Activated naive CD8-positive, alpha-beta T cell (primary cell): Measurements from ENCODE around the gene RABGAP1L.
"Not testable (repeated sequence)": the region's sequence is repeated elsewhere in the genome, so short reads cannot be mapped to it uniquely, and the experiment has no call there.

Experiments
- H3K27ac Mint-ChIP-seq: one replicate; pipeline ENCODE4 v1.8.0; 2021; ENCODE audit warnings: mixed read lengths
- H3K27me3 Mint-ChIP-seq: one replicate; pipeline ENCODE4 v1.8.0; 2021; ENCODE audit warnings: mixed read lengths
- H3K36me3 Mint-ChIP-seq: one replicate; pipeline ENCODE4 v1.8.0; 2021; ENCODE audit warnings: mixed read lengths
- H3K4me1 Mint-ChIP-seq: one replicate; pipeline ENCODE4 v1.8.0; 2021; ENCODE audit warnings: low read depth, mixed read lengths
- H3K4me3 Mint-ChIP-seq: one replicate; pipeline ENCODE4 v1.8.0; 2021; ENCODE audit warnings: mild to moderate bottlenecking, mixed read lengths
- H3K9me3 Mint-ChIP-seq: one replicate; pipeline ENCODE4 v1.8.0; 2021; ENCODE audit warnings: low read depth, mixed read lengths

Gene RABGAP1L

GRCh38 chr1:174710868-174711845, 551.8 kb downstream of the RABGAP1L start:
- no peaks in the 10 kb centered on the region for H3K27me3 Mint-ChIP-seq
- no peak overlapping the region for H3K4me3 Mint-ChIP-seq
- peaks cover 31% of the 10 kb centered on the region for H3K36me3 Mint-ChIP-seq
- no peaks in the 10 kb centered on the region for H3K4me1 Mint-ChIP-seq
- no peak overlapping the region for H3K27ac Mint-ChIP-seq
- H3K9me3 Mint-ChIP-seq = peaks cover 10% of the 10 kb centered on the region

GRCh38 chr1:174711848-174712247, 552.5 kb downstream of the RABGAP1L start:
- H3K27ac Mint-ChIP-seq, H3K27me3 Mint-ChIP-seq, H3K4me1 Mint-ChIP-seq, H3K9me3 Mint-ChIP-seq, H3K4me3 Mint-ChIP-seq: not testable (repeated sequence)
- peaks cover 28% of the 10 kb centered on the region for H3K36me3 Mint-ChIP-seq

- Mint-ChIP-seq H3K4me3 (no peak overlapping the region), H3K4me1 (peaks cover under 1% of the 10 kb centered on the region), H3K36me3 (peaks cover 23% of the 10 kb centered on the region), H3K9me3 (peaks cover 6% of the 10 kb centered on the region), H3K27me3 (no peaks in the 10 kb centered on the region), H3K27ac (no peak overlapping the region)
These were observed 553.2 kb downstream of the RABGAP1L start for GRCh38 chr1:174712541-174712940.

- H3K27me3 Mint-ChIP-seq = no peaks in the 10 kb centered on the region
- no peak overlapping the region for H3K4me3 Mint-ChIP-seq
- no peak overlapping the region for H3K27ac Mint-ChIP-seq
- peaks cover 6% of the 10 kb centered on the region for H3K9me3 Mint-ChIP-seq
- H3K36me3 Mint-ChIP-seq = peaks cover 21% of the 10 kb centered on the region
- peaks cover 1% of the 10 kb centered on the region for H3K4me1 Mint-ChIP-seq
These were observed 554.5 kb downstream of the RABGAP1L start for GRCh38 chr1:174713796-174714195.

- H3K27me3 Mint-ChIP-seq = no peaks in the 10 kb centered on the region
- peaks cover 8% of the 10 kb centered on the region for H3K36me3 Mint-ChIP-seq
- peaks cover 1% of the 10 kb centered on the region for H3K4me1 Mint-ChIP-seq
- no peak overlapping the region for H3K27ac Mint-ChIP-seq
- no peak overlapping the region for H3K4me3 Mint-ChIP-seq
- no peaks in the 10 kb centered on the region for H3K9me3 Mint-ChIP-seq
These were observed 559.9 kb downstream of the RABGAP1L start for GRCh38 chr1:174719194-174719593.

- no peak overlapping the region for H3K4me3 Mint-ChIP-seq
- no peak overlapping the region for H3K27ac Mint-ChIP-seq
- peaks cover 8% of the 10 kb centered on the region for H3K36me3 Mint-ChIP-seq
- peaks cover 1% of the 10 kb centered on the region for H3K4me1 Mint-ChIP-seq
- H3K9me3 Mint-ChIP-seq = no peaks in the 10 kb centered on the region
- H3K27me3 Mint-ChIP-seq = no peaks in the 10 kb centered on the region
These were observed 561.3 kb downstream of the RABGAP1L start for GRCh38 chr1:174720618-174721017.

- Mint-ChIP-seq H3K4me1 (peaks cover 1% of the 10 kb centered on the region), H3K27me3 (no peaks in the 10 kb centered on the region), H3K4me3 (no peak overlapping the region), H3K27ac (no peak overlapping the region), H3K36me3 (peaks cover 8% of the 10 kb centered on the region), H3K9me3 (no peaks in the 10 kb centered on the region)
These were observed 561.9 kb downstream of the RABGAP1L start for GRCh38 chr1:174721246-174721645.

- no peak overlapping the region for H3K4me3 Mint-ChIP-seq
These were observed 564.5 kb downstream of the RABGAP1L start for GRCh38 chr1:174723816-174724215.

GRCh38 chr1:174724219-174724618, 564.9 kb downstream of the RABGAP1L start:
- H3K9me3 Mint-ChIP-seq = no peaks in the 10 kb centered on the region
- H3K36me3 Mint-ChIP-seq = peaks cover 6% of the 10 kb centered on the region
- no peaks in the 10 kb centered on the region for H3K27me3 Mint-ChIP-seq
- no peak overlapping the region for H3K27ac Mint-ChIP-seq
- no peaks in the 10 kb centered on the region for H3K4me1 Mint-ChIP-seq
- no peak overlapping the region for H3K4me3 Mint-ChIP-seq

More at GRCh38 chr1:174723816-174724215, 564.5 kb downstream of the RABGAP1L start:
- Mint-ChIP-seq H3K4me1 (no peaks in the 10 kb centered on the region), H3K9me3 (no peaks in the 10 kb centered on the region), H3K27me3 (no peaks in the 10 kb centered on the region), H3K27ac (no peak overlapping the region), H3K36me3 (peaks cover 7% of the 10 kb centered on the region)

GRCh38 chr1:174726167-174726879, 567.0 kb downstream of the RABGAP1L start:
- H3K4me3 Mint-ChIP-seq = no peak overlapping the region
- no peaks in the 10 kb centered on the region for H3K9me3 Mint-ChIP-seq
- H3K36me3 Mint-ChIP-seq = peaks cover 2% of the 10 kb centered on the region
- H3K27me3 Mint-ChIP-seq = no peaks in the 10 kb centered on the region
- no peaks in the 10 kb centered on the region for H3K4me1 Mint-ChIP-seq
- no peak overlapping the region for H3K27ac Mint-ChIP-seq

- Mint-ChIP-seq H3K27me3 (no peaks in the 10 kb centered on the region), H3K36me3 (peaks cover 5% of the 10 kb centered on the region), H3K9me3 (no peaks in the 10 kb centered on the region), H3K4me3 (no peak overlapping the region), H3K27ac (no peak overlapping the region), H3K4me1 (no peaks in the 10 kb centered on the region)
These were observed 567.7 kb downstream of the RABGAP1L start for GRCh38 chr1:174726880-174727585.

GRCh38 chr1:174734270-174734669, 575.0 kb downstream of the RABGAP1L start:
- Mint-ChIP-seq H3K4me1 (peaks cover 1% of the 10 kb centered on the region), H3K36me3 (peaks cover 18% of the 10 kb centered on the region), H3K27ac (no peak overlapping the region), H3K9me3 (peaks cover 13% of the 10 kb centered on the region), H3K4me3 (no peak overlapping the region), H3K27me3 (no peaks in the 10 kb centered on the region)

GRCh38 chr1:174736831-174737230, 577.5 kb downstream of the RABGAP1L start:
- Mint-ChIP-seq H3K27ac (no peak overlapping the region), H3K27me3 (no peaks in the 10 kb centered on the region), H3K36me3 (peaks cover 15% of the 10 kb centered on the region), H3K4me1 (peaks cover 2% of the 10 kb centered on the region), H3K9me3 (peaks cover 13% of the 10 kb centered on the region), H3K4me3 (no peak overlapping the region)

GRCh38 chr1:174740249-174740968, 581.1 kb downstream of the RABGAP1L start:
- Mint-ChIP-seq H3K27me3 (no peaks in the 10 kb centered on the region), H3K27ac (no peak overlapping the region), H3K9me3 (peaks cover 4% of the 10 kb centered on the region), H3K4me1 (peaks cover 1% of the 10 kb centered on the region), H3K36me3 (peaks cover 4% of the 10 kb centered on the region), H3K4me3 (no peak overlapping the region)
